Endometrial microvascular endothelial cells (primary cell): ENCODE measurements around the gene B9D1. TPM values are rescaled to one million over a fixed set of nuclear protein-coding genes. Genes with fewer than 3 reads are reported as not detected.

Source experiments
- in situ Hi-C: cut with HindIII; loops from 2 replicates; pipeline ENCODE4 v1.10.0; 2017; ENCODE audit warnings: low sequenced_read_pairs, low pct_unique_long_range_greater_than_20kb; ENCODE audit errors: inconsistent ontology term
- total RNA-seq: library from RNA; depleted of rRNA; stranded (reverse); fragments of >200 nt; gene quantifications from one replicate; pipeline ENCODE4 v1.2.3, GENCODE V29; 2015; ENCODE audit errors: inconsistent ontology term

B9D1 gene
- total RNA-seq, 1 donor from 2014 or later: 32.9 TPM

- in situ Hi-C loops: no loop called here
These were observed 28.9 kb upstream of the B9D1 start for GRCh38 chr17:19391432-19391831.

- in situ Hi-C loops: no loop called here
These were observed 28.4 kb upstream of the B9D1 start for GRCh38 chr17:19390951-19391350.

- in situ Hi-C loops: no loop called here
These were observed 26.6 kb upstream of the B9D1 start for GRCh38 chr17:19388791-19389785.

GRCh38 chr17:19387921-19388521 is 25.5 kb upstream of the B9D1 start:
- in situ Hi-C loops: no loop called here

- in situ Hi-C loops: no loop called here
These were observed 24.7 kb upstream of the B9D1 start, which contains the start of gene MFAP4 for GRCh38 chr17:19386974-19387920. Gene MFAP4 (minus strand): TSS chr17:19387190. CDS start chr17:19387155, 35 bp downstream.

GRCh38 chr17:19386051-19386929 is 23.8 kb upstream of the B9D1 start:
- in situ Hi-C loops: no loop called here

GRCh38 chr17:19385521-19385983 is 23.0 kb upstream of the B9D1 start:
- in situ Hi-C loops: no loop called here

GRCh38 chr17:19384723-19385391 is 22.3 kb upstream of the B9D1 start:
- in situ Hi-C loops: no loop called here

- in situ Hi-C loops: no loop called here
These were observed 21.4 kb upstream of the B9D1 start for GRCh38 chr17:19383681-19384470.

- in situ Hi-C loops: no loop called here
These were observed 20.3 kb upstream of the B9D1 start for GRCh38 chr17:19382531-19383444.

- in situ Hi-C loops: no loop called here
These were observed 19.4 kb upstream of the B9D1 start for GRCh38 chr17:19381741-19382444.

- in situ Hi-C loops: no loop called here
These were observed 18.8 kb upstream of the B9D1 start for GRCh38 chr17:19381361-19381740.

GRCh38 chr17:19380481-19381301 is 18.2 kb upstream of the B9D1 start:
- in situ Hi-C loops: no loop called here

- in situ Hi-C loops: no loop called here
These were observed 17.0 kb upstream of the B9D1 start for GRCh38 chr17:19379361-19380065.
